ENCODE results near the gene B3GNT4. TPM values are rescaled to one million over a fixed set of nuclear protein-coding genes. Genes with fewer than 3 reads are reported as not detected.
A peak's percentile ranks its signal among the peaks of the same experiment; 100 is the strongest.
"Not testable (repeated sequence)": the region's sequence is repeated elsewhere in the genome, so short reads cannot be mapped to it uniquely, and the experiment has no call there.

The B3GNT4 gene
- total and polyA plus RNA-seq, 9 donors = 0.04 to 0.88 (median 0.29) TPM

GRCh38 chr12:122168492-122168891, 35.0 kb upstream of the B3GNT4 start:
- DNase-seq = no peak
- Histone ChIP-seq H3K4me3 (ENCODE audit: low read length) (no peak overlapping the region), H3K27me3 (ENCODE audit: control insufficient read depth, insufficient read depth, low read length) (peaks cover 2% of the 10 kb centered on the region), H3K4me1 (ENCODE audit: control insufficient read depth, insufficient read depth, low read length) (no peaks in the 10 kb centered on the region), H3K9me3 (replicated peaks; ENCODE audit: control insufficient read depth, low read depth, low read length) (no peaks in the 10 kb centered on the region), H3K27ac (ENCODE audit: low read length) (no peak overlapping the region), H3K36me3 (ENCODE audit: control insufficient read depth, insufficient read depth, low read length) (no peaks in the 10 kb centered on the region)
- 81% methylated on average over 2 of the region's 3 CpGs for WGBS (ENCODE audit: insufficient coverage)

GRCh38 chr12:122171399-122171798, 32.1 kb upstream of the B3GNT4 start:
- WGBS (ENCODE audit: insufficient coverage) = 100% methylated on average over 1 of the region's 5 CpGs
- Histone ChIP-seq H3K9me3 (replicated peaks; ENCODE audit: control insufficient read depth, low read depth, low read length) (no peaks in the 10 kb centered on the region), H3K4me3 (ENCODE audit: low read length) (no peak overlapping the region), H3K27ac (ENCODE audit: low read length) (no peak overlapping the region), H3K36me3 (ENCODE audit: control insufficient read depth, insufficient read depth, low read length) (no peaks in the 10 kb centered on the region), H3K27me3 (ENCODE audit: control insufficient read depth, insufficient read depth, low read length) (peaks cover 2% of the 10 kb centered on the region), H3K4me1 (ENCODE audit: control insufficient read depth, insufficient read depth, low read length) (no peaks in the 10 kb centered on the region)
- no peak for DNase-seq

- Histone ChIP-seq H3K9me3 (replicated peaks; ENCODE audit: control insufficient read depth, low read depth, low read length) (no peaks in the 10 kb centered on the region), H3K27ac (ENCODE audit: low read length) (no peak overlapping the region), H3K27me3 (ENCODE audit: control insufficient read depth, insufficient read depth, low read length) (no peaks in the 10 kb centered on the region), H3K4me1 (ENCODE audit: control insufficient read depth, insufficient read depth, low read length) (no peaks in the 10 kb centered on the region), H3K4me3 (ENCODE audit: low read length) (no peak overlapping the region), H3K36me3 (ENCODE audit: control insufficient read depth, insufficient read depth, low read length) (no peaks in the 10 kb centered on the region)
- WGBS (ENCODE audit: insufficient coverage) = 70% methylated on average over 7 of the region's 17 CpGs
- no peak for DNase-seq
Measured at GRCh38 chr12:122172262-122172939, 31.1 kb upstream of the B3GNT4 start.

GRCh38 chr12:122174155-122174845, 29.2 kb upstream of the B3GNT4 start, which contains the start of gene IL31:
Gene IL31 (minus strand): TSS chr12:122174221. CDS start chr12:122174172, 49 bp downstream.
- Histone ChIP-seq H3K36me3 (ENCODE audit: control insufficient read depth, insufficient read depth, low read length) (no peaks in the 10 kb centered on the region), H3K27me3 (ENCODE audit: control insufficient read depth, insufficient read depth, low read length) (no peaks in the 10 kb centered on the region), H3K4me3 (ENCODE audit: low read length) (no peak within 1 kb of the TSS), H3K9me3 (replicated peaks; ENCODE audit: control insufficient read depth, low read depth, low read length) (no peaks in the 10 kb centered on the region), H3K4me1 (ENCODE audit: control insufficient read depth, insufficient read depth, low read length) (no peaks in the 10 kb centered on the region), H3K27ac (ENCODE audit: low read length) (no peak within 1 kb of the TSS)
- 93% methylated on average over 14 of the region's 17 CpGs for WGBS (ENCODE audit: insufficient coverage)
- no peak for DNase-seq

- DNase-seq; H3K4me3 ChIP-seq (ENCODE audit: low read length); H3K27ac ChIP-seq (ENCODE audit: low read length); H3K36me3 ChIP-seq (ENCODE audit: control insufficient read depth, insufficient read depth, low read length); H3K9me3 ChIP-seq (replicated peaks; ENCODE audit: control insufficient read depth, low read depth, low read length); H3K27me3 ChIP-seq (ENCODE audit: control insufficient read depth, insufficient read depth, low read length); H3K4me1 ChIP-seq (ENCODE audit: control insufficient read depth, insufficient read depth, low read length): not testable (repeated sequence)
- no CpG with 5 or more reads among the region's 4 CpGs for WGBS (ENCODE audit: insufficient coverage)
Measured at GRCh38 chr12:122176473-122176872, 27.0 kb upstream of the B3GNT4 start.

- DNase-seq = peak; percentile 47
- H3K4me1 ChIP-seq (ENCODE audit: control insufficient read depth, insufficient read depth, low read length) = peaks cover 9% of the 10 kb centered on the region
- WGBS (ENCODE audit: insufficient coverage) = under 1% methylated on average over 53 of the region's 63 CpGs
- no peaks in the 10 kb centered on the region for H3K9me3 ChIP-seq (replicated peaks; ENCODE audit: control insufficient read depth, low read depth, low read length)
- H3K36me3 ChIP-seq (ENCODE audit: control insufficient read depth, insufficient read depth, low read length) = no peaks in the 10 kb centered on the region
- peak within 1 kb of the TSS; percentile 38 for H3K4me3 ChIP-seq (ENCODE audit: low read length)
- H3K27ac ChIP-seq (ENCODE audit: low read length) = no peak within 1 kb of the TSS
- H3K27me3 ChIP-seq (ENCODE audit: control insufficient read depth, insufficient read depth, low read length) = peaks cover 2% of the 10 kb centered on the region
Measured at GRCh38 chr12:122182887-122183587, 20.5 kb upstream of the B3GNT4 start, which contains the start of gene LRRC43. Gene LRRC43 (plus strand): TSS chr12:122183123. CDS start chr12:122183145, 22 bp downstream.

GRCh38 chr12:122183588-122183940, 19.9 kb upstream of the B3GNT4 start:
- H3K27me3 ChIP-seq (ENCODE audit: control insufficient read depth, insufficient read depth, low read length) = peaks cover 2% of the 10 kb centered on the region
- WGBS (ENCODE audit: insufficient coverage) = 80% methylated on average over 7 of the region's 10 CpGs

GRCh38 chr12:122184517-122184916, 19.0 kb upstream of the B3GNT4 start:
- Histone ChIP-seq H3K27ac (ENCODE audit: low read length) (no peak overlapping the region), H3K9me3 (replicated peaks; ENCODE audit: control insufficient read depth, low read depth, low read length) (no peaks in the 10 kb centered on the region), H3K36me3 (ENCODE audit: control insufficient read depth, insufficient read depth, low read length) (no peaks in the 10 kb centered on the region), H3K27me3 (ENCODE audit: control insufficient read depth, insufficient read depth, low read length) (peaks cover 2% of the 10 kb centered on the region), H3K4me3 (ENCODE audit: low read length) (no peak overlapping the region), H3K4me1 (ENCODE audit: control insufficient read depth, insufficient read depth, low read length) (peaks cover 9% of the 10 kb centered on the region)
- DNase-seq = no peak
- WGBS (ENCODE audit: insufficient coverage) = 73% methylated on average over 4 of the region's 18 CpGs

More at GRCh38 chr12:122183588-122183940, 19.9 kb upstream of the B3GNT4 start:
- no peak for DNase-seq
- H3K4me1 ChIP-seq (ENCODE audit: control insufficient read depth, insufficient read depth, low read length) = peaks cover 9% of the 10 kb centered on the region
- no peak overlapping the region for H3K27ac ChIP-seq (ENCODE audit: low read length)
- H3K4me3 ChIP-seq (ENCODE audit: low read length) = peak overlapping the region; percentile 38
- no peaks in the 10 kb centered on the region for H3K36me3 ChIP-seq (ENCODE audit: control insufficient read depth, insufficient read depth, low read length)
- H3K9me3 ChIP-seq (replicated peaks; ENCODE audit: control insufficient read depth, low read depth, low read length) = no peaks in the 10 kb centered on the region

- no peak for DNase-seq
- Histone ChIP-seq H3K4me1 (ENCODE audit: control insufficient read depth, insufficient read depth, low read length) (peaks cover 9% of the 10 kb centered on the region), H3K27me3 (ENCODE audit: control insufficient read depth, insufficient read depth, low read length) (peaks cover 2% of the 10 kb centered on the region), H3K4me3 (ENCODE audit: low read length) (no peak overlapping the region), H3K36me3 (ENCODE audit: control insufficient read depth, insufficient read depth, low read length) (no peaks in the 10 kb centered on the region), H3K9me3 (replicated peaks; ENCODE audit: control insufficient read depth, low read depth, low read length) (no peaks in the 10 kb centered on the region), H3K27ac (ENCODE audit: low read length) (no peak overlapping the region)
- WGBS (ENCODE audit: insufficient coverage) = no CpG with 5 or more reads among the region's 7 CpGs
Measured at GRCh38 chr12:122185079-122185478, 18.4 kb upstream of the B3GNT4 start.

GRCh38 chr12:122185494-122186082, 17.9 kb upstream of the B3GNT4 start:
- DNase-seq = no peak
- no peak overlapping the region for H3K27ac ChIP-seq (ENCODE audit: low read length)
- WGBS (ENCODE audit: insufficient coverage) = 81% methylated on average over 10 of the region's 10 CpGs

More at GRCh38 chr12:122185494-122186082, 17.9 kb upstream of the B3GNT4 start:
- H3K27me3 ChIP-seq (ENCODE audit: control insufficient read depth, insufficient read depth, low read length) = peaks cover 2% of the 10 kb centered on the region
- H3K9me3 ChIP-seq (replicated peaks; ENCODE audit: control insufficient read depth, low read depth, low read length) = no peaks in the 10 kb centered on the region
- H3K4me3 ChIP-seq (ENCODE audit: low read length) = no peak overlapping the region
- peaks cover 9% of the 10 kb centered on the region for H3K4me1 ChIP-seq (ENCODE audit: control insufficient read depth, insufficient read depth, low read length)
- no peaks in the 10 kb centered on the region for H3K36me3 ChIP-seq (ENCODE audit: control insufficient read depth, insufficient read depth, low read length)

Data from muscle of leg (tissue), 11 donors.